Measurements from ENCODE around the gene GCK. TPM values are rescaled to one million over a fixed set of nuclear protein-coding genes. Genes with fewer than 3 reads are reported as not detected.
A peak's percentile ranks its signal among the peaks of the same experiment; 100 is the strongest.

The GCK gene
- total and polyA plus RNA-seq, 2 donors, result 1.4 to 2.1 TPM

DNA sequence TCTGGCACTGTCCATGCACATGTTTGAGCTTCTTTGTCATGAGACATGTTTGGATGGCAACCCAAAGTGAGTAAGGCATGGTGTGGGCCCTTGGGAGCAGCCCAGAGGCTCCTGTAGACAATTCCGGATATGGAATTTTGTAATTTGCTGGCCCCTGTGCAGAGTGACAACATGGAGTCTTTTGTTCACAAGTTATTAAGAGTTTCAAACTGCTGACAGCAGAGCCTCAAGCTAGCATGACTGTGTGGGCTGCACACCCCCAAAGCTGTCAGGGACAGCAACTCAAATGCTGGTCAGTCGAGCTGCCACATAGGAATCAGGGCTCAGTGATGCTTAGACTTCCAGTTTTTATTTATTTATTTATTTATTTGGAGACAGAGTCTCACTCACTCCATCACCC is 41.1 kb downstream of the GCK start:
- H3K4me1 ChIP-seq (ENCODE audit: insufficient read depth), result no peaks in the 10 kb centered on the region
- DNase-seq (ENCODE audit: extremely low spot score), result no peak

DNA sequence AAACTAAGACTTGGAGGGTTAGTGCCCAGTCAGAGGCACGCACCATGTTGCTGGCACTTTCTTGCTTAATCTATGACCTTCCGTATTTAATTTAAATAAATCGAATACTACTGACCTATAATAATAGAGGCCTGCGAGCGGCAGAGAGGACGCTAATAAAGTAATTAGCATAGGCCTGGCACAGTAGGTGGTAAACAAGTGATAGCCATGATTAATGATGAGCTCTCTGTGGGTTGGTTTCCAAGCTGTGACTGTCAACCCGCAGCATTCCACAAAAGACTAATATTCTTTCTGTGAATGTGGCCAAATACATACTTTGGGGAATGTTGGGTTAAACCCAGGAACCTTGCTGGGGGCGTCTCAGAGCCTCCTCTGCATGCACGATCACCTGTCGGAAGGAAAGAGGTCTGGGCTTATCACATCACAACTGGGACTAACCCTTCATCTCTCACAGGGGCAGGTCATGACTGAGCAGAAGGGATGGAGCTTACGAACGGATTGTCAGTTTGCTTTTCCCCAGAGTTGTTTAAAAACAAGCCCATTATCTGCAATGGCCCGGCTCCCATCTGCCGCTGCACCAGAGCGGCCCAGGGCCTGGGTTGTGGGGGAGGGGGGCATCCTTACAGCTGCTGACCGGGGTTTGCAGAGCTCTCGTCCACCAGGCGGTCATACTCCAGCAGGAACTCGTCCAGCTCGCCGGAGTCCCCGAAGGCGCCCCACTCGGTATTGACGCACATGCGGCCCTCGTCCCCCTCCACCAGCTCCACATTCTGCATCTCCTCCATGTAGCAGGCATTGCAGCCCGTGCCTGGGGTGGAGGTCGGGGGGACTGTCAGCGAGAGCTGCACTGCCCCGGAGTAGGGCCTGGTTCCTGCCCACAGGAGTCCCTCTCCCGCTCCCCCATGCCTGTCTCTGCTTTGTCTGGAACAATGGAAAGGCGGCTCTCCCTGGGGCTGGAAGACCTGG is 41.9 kb downstream of the GCK start:
- Histone ChIP-seq H3K4me1 (ENCODE audit: insufficient read depth) (no peaks in the 10 kb centered on the region), H3K4me3 (ENCODE audit: low read depth, low read length) (no peak overlapping the region), H3K36me3 (ENCODE audit: insufficient read depth) (no peaks in the 10 kb centered on the region), H3K27ac (ENCODE audit: low read depth) (no peak overlapping the region)
- no peak for DNase-seq (ENCODE audit: extremely low spot score)
- 54% methylated on average over 33 of the region's 33 CpGs for WGBS

More for the DNA sequence above, 41.1 kb downstream of the GCK start:
- no peak overlapping the region for H3K4me3 ChIP-seq (ENCODE audit: low read depth, low read length)
- H3K27ac ChIP-seq (ENCODE audit: low read depth), result no peak overlapping the region
- WGBS, result 83% methylated on average over 2 of the region's 2 CpGs
- H3K36me3 ChIP-seq (ENCODE audit: insufficient read depth), result no peaks in the 10 kb centered on the region

DNA sequence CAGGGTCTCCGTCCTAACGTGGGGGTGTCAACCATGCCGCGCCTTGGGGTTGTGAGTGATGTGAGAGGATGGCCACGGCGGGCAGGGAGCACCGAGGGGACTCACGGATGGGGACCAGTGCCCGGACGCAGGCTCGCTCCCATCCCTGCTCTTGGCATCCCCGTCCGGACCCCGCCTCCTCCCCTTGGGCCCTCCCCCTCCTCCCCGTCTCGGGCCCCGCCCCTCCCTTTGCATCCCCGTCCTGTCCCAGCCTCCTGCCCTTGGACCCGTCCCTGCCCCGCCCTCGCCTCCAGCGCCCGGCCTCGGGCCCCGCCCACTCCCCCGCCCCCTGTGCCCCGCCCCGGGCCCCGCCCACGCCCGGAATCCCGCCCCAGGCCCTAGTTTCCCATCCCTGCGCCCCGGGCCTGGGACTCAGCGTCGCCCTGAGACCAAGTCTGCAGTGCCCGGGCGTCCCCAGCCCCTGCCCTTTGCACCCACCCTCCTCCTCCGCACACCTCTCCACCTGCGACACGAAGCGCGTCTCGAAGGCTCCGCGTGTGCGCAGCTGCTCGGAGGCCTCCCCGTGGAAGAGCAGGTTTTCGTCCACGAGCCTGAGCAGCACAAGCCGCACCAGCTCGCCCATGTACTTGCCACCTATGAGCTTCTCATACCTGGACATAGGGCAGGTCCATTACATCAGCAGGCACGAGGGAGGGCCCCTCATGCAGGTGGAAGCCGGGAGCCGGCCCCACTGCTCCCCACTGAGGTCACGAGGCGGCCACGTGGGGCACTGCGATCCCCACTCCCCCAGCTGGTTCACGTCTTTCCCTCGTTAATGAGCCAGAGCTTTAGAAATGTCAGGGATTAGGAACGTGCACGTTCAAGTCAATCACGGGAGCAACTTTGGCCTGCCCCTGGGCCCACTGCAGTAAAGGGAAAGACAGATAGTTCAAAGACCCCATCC is 43.0 kb downstream of the GCK start:
- H3K27ac ChIP-seq (ENCODE audit: low read depth), result no peak overlapping the region
- no peaks in the 10 kb centered on the region for H3K36me3 ChIP-seq (ENCODE audit: insufficient read depth)
- no peaks in the 10 kb centered on the region for H3K4me1 ChIP-seq (ENCODE audit: insufficient read depth)
- WGBS, result 14% methylated on average over 64 of the region's 65 CpGs
- no peak for DNase-seq (ENCODE audit: extremely low spot score)
- peak overlapping the region; percentile 42 for H3K4me3 ChIP-seq (ENCODE audit: low read depth, low read length)

DNA sequence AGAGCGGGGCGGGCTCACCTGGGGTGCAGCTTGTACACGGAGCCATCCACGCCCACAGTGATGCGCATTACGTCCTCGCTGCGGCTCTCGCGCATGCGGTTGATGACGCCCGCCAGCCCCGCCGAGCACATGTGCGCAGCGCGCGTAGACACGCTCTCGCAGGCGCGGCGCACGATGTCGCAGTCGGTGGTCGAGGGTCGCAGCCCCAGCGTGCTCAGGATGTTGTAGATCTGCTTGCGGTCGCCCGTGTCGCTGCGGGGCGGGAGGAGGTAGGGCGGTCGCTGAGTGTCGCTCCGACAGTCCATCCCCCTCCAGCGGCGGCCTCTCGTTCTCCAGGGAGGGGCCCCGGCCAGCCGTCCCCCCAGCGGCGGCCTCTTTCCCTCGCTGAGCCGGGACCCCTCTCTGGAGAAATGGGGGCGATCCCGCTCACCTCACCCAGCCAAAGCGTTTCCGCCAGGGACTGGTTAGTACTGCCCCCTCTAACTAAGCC is 43.7 kb downstream of the GCK start:
- no peaks in the 10 kb centered on the region for H3K4me1 ChIP-seq (ENCODE audit: insufficient read depth)
- WGBS, result 11% methylated on average over 53 of the region's 53 CpGs
- H3K4me3 ChIP-seq (ENCODE audit: low read depth, low read length), result peak overlapping the region; percentile 42
- DNase-seq (ENCODE audit: extremely low spot score), result no peak
- H3K36me3 ChIP-seq (ENCODE audit: insufficient read depth), result no peaks in the 10 kb centered on the region
- no peak overlapping the region for H3K27ac ChIP-seq (ENCODE audit: low read depth)

DNA sequence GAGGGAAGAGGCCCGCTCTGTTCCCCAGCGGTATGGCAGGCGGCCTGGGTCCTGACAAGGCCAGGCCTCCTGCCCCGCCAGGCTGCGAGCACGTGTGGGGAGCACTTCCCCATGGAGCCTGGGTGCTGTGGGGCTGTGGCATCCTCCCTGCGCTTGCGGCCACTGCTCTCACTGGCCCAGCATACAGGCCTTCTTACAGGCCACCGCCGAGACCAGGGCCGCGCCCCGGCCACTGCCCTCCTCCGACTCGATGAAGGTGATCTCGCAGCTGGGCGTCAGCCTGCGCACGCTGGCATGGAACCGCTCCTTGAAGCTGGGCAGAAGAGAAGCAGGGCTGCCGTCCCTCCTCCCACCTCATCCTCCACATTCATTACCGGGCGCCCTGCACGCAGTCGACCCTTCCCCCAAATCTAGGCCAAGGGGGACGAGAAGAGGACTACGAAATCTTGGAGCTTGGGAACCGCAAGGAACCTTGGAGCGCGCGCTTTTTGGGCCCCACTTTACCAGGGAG is 44.2 kb downstream of the GCK start:
- no peak for DNase-seq (ENCODE audit: extremely low spot score)
- no peaks in the 10 kb centered on the region for H3K36me3 ChIP-seq (ENCODE audit: insufficient read depth)
- no peak overlapping the region for H3K4me3 ChIP-seq (ENCODE audit: low read depth, low read length)
- 77% methylated on average over 31 of the region's 31 CpGs for WGBS
- H3K4me1 ChIP-seq (ENCODE audit: insufficient read depth), result no peaks in the 10 kb centered on the region
- H3K27ac ChIP-seq (ENCODE audit: low read depth), result no peak overlapping the region

DNA sequence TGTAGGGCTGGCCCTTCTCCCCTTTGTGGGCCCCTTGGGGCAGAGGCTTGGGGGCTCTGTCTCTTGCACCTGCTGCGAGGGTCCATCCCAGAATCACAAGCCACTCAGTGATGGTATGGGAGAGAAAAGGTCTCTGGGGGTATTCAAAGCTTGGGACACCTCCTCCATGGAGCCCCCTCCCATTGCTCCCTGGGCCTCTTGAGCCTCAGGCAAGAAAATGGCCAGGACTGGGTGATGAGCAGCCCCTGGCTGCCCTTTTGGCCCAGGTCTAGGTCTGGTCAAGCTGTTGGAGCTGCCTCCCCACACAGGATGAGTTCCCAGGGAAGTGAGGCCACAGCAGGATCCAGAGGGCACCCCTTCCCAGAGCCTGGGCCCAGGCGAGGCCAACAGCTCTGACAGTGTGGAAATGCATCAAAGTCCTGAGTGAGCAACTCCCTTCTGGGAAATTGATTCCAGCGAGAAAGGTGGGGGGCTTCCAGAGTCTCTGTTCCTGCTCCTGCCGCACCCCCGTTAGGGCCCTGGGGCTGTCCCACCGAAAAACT is 44.7 kb downstream of the GCK start:
- DNase-seq (ENCODE audit: extremely low spot score), result no peak
- WGBS, result 97% methylated on average over 6 of the region's 6 CpGs
- H3K4me1 ChIP-seq (ENCODE audit: insufficient read depth), result no peaks in the 10 kb centered on the region
- no peak overlapping the region for H3K4me3 ChIP-seq (ENCODE audit: low read depth, low read length)
- no peak overlapping the region for H3K27ac ChIP-seq (ENCODE audit: low read depth)
- no peaks in the 10 kb centered on the region for H3K36me3 ChIP-seq (ENCODE audit: insufficient read depth)

DNA sequence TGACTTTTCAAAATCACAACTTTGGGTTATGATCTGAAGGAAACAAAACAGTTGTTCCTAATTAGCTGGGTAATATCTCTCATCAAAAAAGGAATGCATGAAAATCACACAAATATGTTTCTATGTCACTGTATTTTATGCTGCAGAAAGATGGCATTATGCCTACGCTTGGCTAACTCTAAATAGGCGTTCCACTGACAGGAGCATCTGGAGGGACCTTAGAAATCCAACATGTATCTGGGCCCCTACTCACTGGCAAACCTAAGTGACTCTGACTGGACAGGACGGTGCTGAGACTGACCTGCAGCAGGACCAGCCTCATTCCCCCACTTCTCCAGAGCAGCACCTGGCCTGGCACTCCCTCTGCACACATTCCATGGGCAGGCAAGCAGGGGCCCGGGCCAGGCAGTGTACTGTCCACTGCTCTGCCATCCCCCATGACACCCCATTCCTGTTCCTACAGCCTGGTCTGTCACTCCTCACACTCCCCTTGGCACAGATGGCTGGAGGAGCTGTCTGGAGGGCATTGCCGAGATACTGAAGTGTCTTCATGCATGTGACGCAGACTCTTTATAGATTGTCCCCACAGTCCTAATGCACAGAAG is 45.5 kb downstream of the GCK start:
- WGBS, result 77% methylated on average over 6 of the region's 6 CpGs
- DNase-seq (ENCODE audit: extremely low spot score), result no peak
- no peaks in the 10 kb centered on the region for H3K4me1 ChIP-seq (ENCODE audit: insufficient read depth)
- H3K36me3 ChIP-seq (ENCODE audit: insufficient read depth), result no peaks in the 10 kb centered on the region
- no peak overlapping the region for H3K4me3 ChIP-seq (ENCODE audit: low read depth, low read length)
- H3K27ac ChIP-seq (ENCODE audit: low read depth), result no peak overlapping the region

DNA sequence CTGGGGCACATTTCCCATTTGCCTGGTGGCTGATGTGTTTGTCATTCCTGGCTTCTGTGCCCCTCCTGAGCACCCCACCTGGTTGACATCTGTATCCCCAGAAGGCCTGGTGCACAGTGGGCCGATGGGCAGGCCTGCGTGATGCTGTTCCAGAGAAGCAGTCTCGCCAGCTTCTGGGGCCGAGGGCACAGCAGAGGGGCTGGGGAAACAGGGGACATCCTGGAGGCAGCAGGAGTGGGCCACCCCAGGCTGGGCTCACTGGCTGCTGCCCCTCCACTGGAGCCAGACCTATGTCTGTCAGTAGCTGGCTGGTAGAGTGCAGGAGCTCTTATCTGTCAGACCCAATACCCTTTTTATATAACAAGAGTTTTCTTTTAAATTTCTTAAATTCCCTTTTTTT is 47.2 kb downstream of the GCK start:
- no peak overlapping the region for H3K27ac ChIP-seq (ENCODE audit: low read depth)
- H3K4me1 ChIP-seq (ENCODE audit: insufficient read depth), result no peaks in the 10 kb centered on the region
- no peaks in the 10 kb centered on the region for H3K36me3 ChIP-seq (ENCODE audit: insufficient read depth)
- DNase-seq (ENCODE audit: extremely low spot score), result no peak
- 89% methylated on average over 4 of the region's 4 CpGs for WGBS
- H3K4me3 ChIP-seq (ENCODE audit: low read depth, low read length), result no peak overlapping the region

DNA sequence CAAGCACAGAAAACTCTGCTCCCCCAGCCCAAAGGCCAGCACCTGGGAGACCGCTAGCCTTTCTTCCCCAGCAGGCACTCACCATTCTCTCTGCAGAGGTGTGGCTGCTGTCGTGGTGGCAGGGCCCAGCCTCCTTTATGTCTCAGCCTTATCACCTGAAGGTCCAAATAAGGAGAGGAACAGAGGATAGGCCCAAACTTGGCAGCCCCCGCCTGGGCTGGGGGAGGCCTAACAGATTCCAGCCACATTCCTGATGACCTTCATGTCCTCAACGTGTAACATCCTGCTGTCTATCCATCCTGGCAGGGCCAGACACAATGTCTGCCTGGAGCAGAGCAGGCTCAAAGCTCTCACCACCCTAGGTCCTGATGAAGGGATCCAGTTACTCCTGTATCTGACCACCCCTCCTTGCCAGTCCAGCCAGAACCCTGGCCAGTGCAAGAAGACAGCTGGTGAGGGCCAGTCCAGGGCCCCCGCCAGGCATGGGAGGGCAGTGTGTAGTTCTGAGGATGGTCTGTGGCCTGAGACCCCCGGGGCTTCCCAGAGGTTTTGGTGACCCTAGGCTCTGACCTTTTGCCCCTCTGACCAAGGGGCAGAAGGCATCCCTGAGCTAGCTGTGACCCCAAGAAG is 47.9 kb downstream of the GCK start, which contains the start of gene MYL7:
Gene MYL7 (minus strand): TSS at position 112 of the 630 bp plus-strand sequence. CDS start 27 bp downstream, at position 85.
- Histone ChIP-seq H3K36me3 (ENCODE audit: insufficient read depth) (no peaks in the 10 kb centered on the region), H3K4me1 (ENCODE audit: insufficient read depth) (no peaks in the 10 kb centered on the region), H3K27ac (ENCODE audit: low read depth) (no peak within 1 kb of the TSS), H3K4me3 (ENCODE audit: low read depth, low read length) (no peak within 1 kb of the TSS)
- no peak for DNase-seq (ENCODE audit: extremely low spot score)
- 74% methylated on average over 6 of the region's 6 CpGs for WGBS

DNA sequence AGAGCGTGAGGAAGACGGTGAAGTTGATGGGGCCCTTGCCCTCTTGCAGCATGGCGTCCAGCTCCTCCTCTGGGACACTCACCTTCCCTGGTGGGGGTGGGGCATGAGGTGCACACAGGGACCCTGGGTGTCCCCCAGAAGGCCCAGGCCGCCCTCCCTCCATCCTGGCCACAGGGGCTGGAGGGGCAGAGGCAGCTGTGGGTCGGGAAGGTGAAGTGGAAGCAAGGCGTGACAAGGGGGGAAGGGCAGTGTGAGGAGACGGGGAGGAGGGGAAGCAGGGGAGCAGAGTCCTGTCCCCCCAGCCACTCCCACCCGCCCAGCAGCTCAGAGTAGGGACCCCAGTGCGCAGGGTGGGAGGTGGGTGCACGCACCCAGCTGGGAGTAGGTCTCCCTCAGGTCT is 48.9 kb downstream of the GCK start:
- Histone ChIP-seq H3K4me3 (ENCODE audit: low read depth, low read length) (no peak overlapping the region), H3K27ac (ENCODE audit: low read depth) (no peak overlapping the region), H3K36me3 (ENCODE audit: insufficient read depth) (no peaks in the 10 kb centered on the region), H3K4me1 (ENCODE audit: insufficient read depth) (no peaks in the 10 kb centered on the region)
- WGBS, result 91% methylated on average over 10 of the region's 10 CpGs
- no peak for DNase-seq (ENCODE audit: extremely low spot score)

DNA sequence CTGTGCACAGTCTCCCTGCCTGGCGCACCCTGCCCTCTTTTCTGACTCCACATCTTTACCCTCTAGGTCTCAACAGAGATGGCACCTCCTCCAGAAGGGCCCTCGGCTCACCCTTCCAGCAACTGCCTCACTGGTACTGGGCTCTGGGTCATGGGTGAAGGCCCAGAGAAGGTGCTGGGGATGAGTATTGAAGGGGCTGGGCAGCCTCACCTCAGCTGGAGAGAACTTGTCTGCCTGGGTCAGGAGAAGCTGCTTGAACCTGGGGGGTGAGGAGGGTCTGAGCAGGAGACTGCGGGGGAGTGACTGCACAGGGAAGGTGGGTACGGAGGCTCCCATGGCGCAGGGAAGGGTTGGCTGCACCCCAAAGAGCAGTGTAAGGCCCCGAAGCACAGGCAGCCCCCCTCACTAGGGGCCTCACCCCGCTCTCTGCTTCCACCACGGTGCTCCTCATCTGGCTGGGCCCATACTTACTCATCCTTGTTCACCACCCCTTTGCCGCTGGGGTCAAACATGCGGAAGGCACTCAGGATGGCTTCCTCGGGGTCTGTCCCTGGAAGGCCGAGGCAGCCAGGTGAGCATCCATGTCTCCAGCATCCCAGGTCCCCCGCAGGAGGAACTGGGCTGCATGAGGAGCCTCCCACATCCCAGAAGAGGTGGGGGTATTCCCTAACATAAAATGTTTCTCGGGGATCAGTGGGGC is 49.8 kb downstream of the GCK start:
- Histone ChIP-seq H3K4me3 (ENCODE audit: low read depth, low read length) (no peak overlapping the region), H3K4me1 (ENCODE audit: insufficient read depth) (no peaks in the 10 kb centered on the region), H3K36me3 (ENCODE audit: insufficient read depth) (no peaks in the 10 kb centered on the region), H3K27ac (ENCODE audit: low read depth) (no peak overlapping the region)
- no peak for DNase-seq (ENCODE audit: extremely low spot score)
- WGBS, result 91% methylated on average over 14 of the region's 14 CpGs

DNA sequence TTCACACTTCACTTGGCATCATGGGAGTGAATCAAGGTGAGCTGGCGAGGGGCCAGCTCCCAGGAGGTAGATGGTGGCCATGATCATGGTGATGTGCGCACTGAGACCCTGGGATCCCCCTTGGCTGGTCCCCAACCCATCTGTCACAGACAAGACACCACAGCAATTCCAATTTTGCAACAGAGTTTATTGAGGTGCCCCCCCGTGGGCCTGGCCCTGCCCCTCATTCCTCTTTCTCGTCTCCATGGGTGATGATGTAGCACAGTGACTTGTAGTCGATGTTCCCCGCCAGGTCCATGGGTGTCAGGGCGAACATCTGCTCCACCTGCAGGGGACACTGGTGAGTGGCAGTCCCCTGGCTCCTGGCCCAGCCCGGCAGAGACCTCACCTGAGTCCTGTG is 50.5 kb downstream of the GCK start:
- Histone ChIP-seq H3K27ac (ENCODE audit: low read depth) (no peak overlapping the region), H3K4me1 (ENCODE audit: insufficient read depth) (no peaks in the 10 kb centered on the region), H3K36me3 (ENCODE audit: insufficient read depth) (no peaks in the 10 kb centered on the region), H3K4me3 (ENCODE audit: low read depth, low read length) (no peak overlapping the region)
- DNase-seq (ENCODE audit: extremely low spot score), result no peak
- 79% methylated on average over 8 of the region's 8 CpGs for WGBS

Data from urinary bladder (tissue), 4 donors.